Measurements from ENCODE around the gene ALKBH8.

The ALKBH8 gene

DNA sequence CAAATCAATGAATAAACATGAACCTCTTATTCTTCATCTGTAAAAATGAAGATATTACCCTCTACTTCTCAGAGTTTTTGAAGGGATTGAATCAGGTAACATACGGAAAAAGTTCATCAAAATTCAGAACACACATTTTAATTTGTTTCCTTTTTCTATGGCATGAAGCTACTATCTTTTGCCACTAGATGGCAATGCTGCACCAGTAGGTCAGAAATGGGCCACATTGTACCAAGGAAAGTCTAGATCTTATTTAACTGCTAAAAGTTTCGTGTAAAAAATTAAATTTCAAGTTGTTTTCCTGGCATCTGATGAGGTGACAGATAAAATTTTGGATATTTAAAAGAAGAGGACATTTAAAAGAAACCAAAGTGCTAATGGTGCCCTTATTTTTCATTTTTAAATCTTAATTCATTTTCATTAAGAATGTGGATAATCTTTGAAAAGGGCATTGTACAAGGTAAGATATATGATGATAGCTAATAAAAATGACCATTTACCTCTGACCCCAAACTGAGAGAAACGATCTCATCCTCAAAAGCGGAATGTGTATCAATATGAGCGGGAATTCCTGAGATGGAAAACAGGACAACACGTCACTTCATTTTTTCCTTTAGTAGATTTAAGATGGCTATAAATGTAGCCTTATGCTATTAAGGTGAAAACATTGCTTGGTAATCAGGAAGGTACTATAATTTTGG, 16.1 kb downstream of the ALKBH8 start:
- Histone ChIP-seq H3K9ac (ENCODE audit: low read length) (no peak overlapping the region), H3K27me3 (ENCODE audit: low read length) (no peaks in the 10 kb centered on the region), H4K20me1 (ENCODE audit: low read depth, low read length) (no peaks in the 10 kb centered on the region), H3K9me3 (ENCODE audit: insufficient read depth, low read length) (no peaks in the 10 kb centered on the region), H3K79me2 (ENCODE audit: insufficient read depth, low read length) (no peaks in the 10 kb centered on the region), H3K36me3 (ENCODE audit: low read length) (peaks cover 27% of the 10 kb centered on the region), H3K27ac (ENCODE audit: low read depth, low read length) (no peak overlapping the region), H2AFZ (ENCODE audit: low read depth, low read length, severe bottlenecking) (no peak overlapping the region), H3F3A (ENCODE audit: insufficient read depth) (peaks cover 4% of the 10 kb centered on the region; the same call in 1 of the 2 replicates), H3K4me3 (ENCODE audit: insufficient read depth, low read length, poor library complexity, severe bottlenecking) (no peak overlapping the region), H3K9me2 (replicated peaks; ENCODE audit: insufficient read depth, low read length) (no peaks in the 10 kb centered on the region), H3K4me2 (ENCODE audit: low read depth, low read length, poor library complexity, severe bottlenecking) (no peak overlapping the region)
- TF ChIP-seq CTCF (IDR thresholded peaks at IDR 0.05; ENCODE audit: insufficient read depth, low read length, poor library complexity, severe bottlenecking) (peak; percentile 55), EZH2phosphoT487 (conservative IDR thresholded peaks at IDR 0.05; ENCODE audit: low read length) (no peak)

DNA sequence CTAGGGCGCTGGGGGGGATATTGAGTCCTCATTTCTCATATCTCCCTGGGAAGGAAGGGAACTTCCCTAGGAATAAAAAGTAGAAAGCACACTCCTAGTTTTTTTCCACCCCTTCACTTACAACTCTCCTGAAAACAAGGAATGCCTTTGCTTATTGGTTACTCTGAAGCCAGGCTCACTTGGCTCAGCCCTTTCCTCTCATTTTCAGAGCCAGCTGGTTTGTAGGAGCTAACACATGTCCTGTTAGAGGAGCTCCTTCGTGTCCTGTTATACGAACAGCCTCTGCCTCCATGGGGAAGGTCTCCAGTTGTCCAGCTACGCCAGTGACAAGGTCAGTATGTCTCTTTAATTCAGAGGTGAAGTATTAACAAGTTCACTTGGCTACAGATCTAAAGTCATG, 17.6 kb downstream of the ALKBH8 start:
- Histone ChIP-seq H3K9me3 (ENCODE audit: insufficient read depth, low read length) (no peaks in the 10 kb centered on the region), H3K27me3 (ENCODE audit: low read length) (no peaks in the 10 kb centered on the region), H3K79me2 (ENCODE audit: insufficient read depth, low read length) (no peaks in the 10 kb centered on the region), H3K4me2 (ENCODE audit: low read depth, low read length, poor library complexity, severe bottlenecking) (no peak overlapping the region), H3F3A (ENCODE audit: insufficient read depth) (peaks cover 4% of the 10 kb centered on the region; the same call in 1 of the 2 replicates), H3K9me2 (replicated peaks; ENCODE audit: insufficient read depth, low read length) (no peaks in the 10 kb centered on the region), H4K20me1 (ENCODE audit: low read depth, low read length) (no peaks in the 10 kb centered on the region), H3K4me3 (ENCODE audit: insufficient read depth, low read length, poor library complexity, severe bottlenecking) (no peak overlapping the region), H3K27ac (ENCODE audit: low read depth, low read length) (no peak overlapping the region), H2AFZ (ENCODE audit: low read depth, low read length, severe bottlenecking) (no peak overlapping the region), H3K36me3 (ENCODE audit: low read length) (peaks cover 16% of the 10 kb centered on the region; the same call in 1 of the 2 replicates), H3K9ac (ENCODE audit: low read length) (no peak overlapping the region)
- TF ChIP-seq EZH2phosphoT487 (conservative IDR thresholded peaks at IDR 0.05; ENCODE audit: low read length): no peak
- TF ChIP-seq CTCF (IDR thresholded peaks at IDR 0.05; ENCODE audit: insufficient read depth, low read length, poor library complexity, severe bottlenecking): no peak

DNA sequence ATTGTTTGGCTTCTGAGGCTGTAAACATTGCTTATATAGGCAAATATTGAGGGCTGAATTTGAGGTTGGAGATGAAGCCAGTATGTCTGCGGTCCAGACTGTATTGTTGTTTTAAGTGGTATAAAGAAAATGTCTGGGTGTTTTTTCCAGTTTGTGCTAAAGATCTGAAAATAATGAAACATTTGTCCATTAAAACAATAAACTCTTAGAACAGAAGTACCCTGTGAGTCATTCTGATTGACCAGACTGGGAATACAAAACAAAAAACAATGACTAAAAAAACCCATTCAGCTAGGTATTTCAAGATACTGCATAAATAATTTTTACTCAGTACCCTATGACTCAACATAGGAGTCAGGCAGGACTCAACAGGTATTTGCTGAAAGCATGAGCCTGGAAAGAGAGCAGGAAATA, 20.4 kb downstream of the ALKBH8 start:
- no peak overlapping the region for H3K4me2 ChIP-seq (ENCODE audit: low read depth, low read length, poor library complexity, severe bottlenecking)
- H3F3A ChIP-seq (ENCODE audit: insufficient read depth): peaks cover 4% of the 10 kb centered on the region; the same call in 1 of the 2 replicates
- H3K27me3 ChIP-seq (ENCODE audit: low read length): no peaks in the 10 kb centered on the region
- H3K4me3 ChIP-seq (ENCODE audit: insufficient read depth, low read length, poor library complexity, severe bottlenecking): no peak overlapping the region
- TF ChIP-seq CTCF (IDR thresholded peaks at IDR 0.05; ENCODE audit: insufficient read depth, low read length, poor library complexity, severe bottlenecking): no peak
- TF ChIP-seq EZH2phosphoT487 (conservative IDR thresholded peaks at IDR 0.05; ENCODE audit: low read length): no peak
- no peaks in the 10 kb centered on the region for H3K9me2 ChIP-seq (replicated peaks; ENCODE audit: insufficient read depth, low read length)
- no peaks in the 10 kb centered on the region for H3K36me3 ChIP-seq (ENCODE audit: low read length)
- H2AFZ ChIP-seq (ENCODE audit: low read depth, low read length, severe bottlenecking): no peak overlapping the region
- no peaks in the 10 kb centered on the region for H3K79me2 ChIP-seq (ENCODE audit: insufficient read depth, low read length)
- H3K9ac ChIP-seq (ENCODE audit: low read length): no peak overlapping the region
- H4K20me1 ChIP-seq (ENCODE audit: low read depth, low read length): no peaks in the 10 kb centered on the region
- no peak overlapping the region for H3K27ac ChIP-seq (ENCODE audit: low read depth, low read length)
- H3K9me3 ChIP-seq (ENCODE audit: insufficient read depth, low read length): no peaks in the 10 kb centered on the region
